ENCODE data around the gene TEDC1.

DNA sequence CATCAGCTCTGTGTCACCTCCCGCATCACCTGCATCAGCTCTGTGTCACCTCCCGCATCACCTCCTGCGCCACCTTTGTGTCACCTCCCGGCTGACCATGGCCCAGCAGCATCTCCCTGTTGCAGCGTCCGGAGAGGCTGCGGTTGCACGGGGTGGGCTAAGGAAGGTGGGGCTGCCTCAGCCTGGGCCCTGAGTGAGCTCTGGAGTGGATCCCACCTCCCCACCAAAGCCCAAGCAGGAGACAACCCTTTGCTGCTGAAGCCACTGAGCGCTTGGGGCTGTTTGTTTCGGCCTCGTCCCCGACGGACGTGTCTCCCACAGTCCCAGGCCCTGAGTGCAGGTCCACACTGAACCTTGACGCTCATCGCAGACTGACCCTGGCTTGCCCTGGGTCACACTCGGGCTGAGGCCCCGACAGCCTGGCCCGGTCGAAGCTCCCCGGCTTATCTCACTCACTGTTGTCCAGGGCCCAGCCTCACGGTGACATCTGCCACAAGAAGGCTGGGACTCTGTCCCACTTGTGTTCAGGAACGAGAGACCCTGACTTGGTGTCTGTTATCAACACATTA lies 47.5 kb downstream of the TEDC1 start:
- TF ChIP-seq, protein P1, sequence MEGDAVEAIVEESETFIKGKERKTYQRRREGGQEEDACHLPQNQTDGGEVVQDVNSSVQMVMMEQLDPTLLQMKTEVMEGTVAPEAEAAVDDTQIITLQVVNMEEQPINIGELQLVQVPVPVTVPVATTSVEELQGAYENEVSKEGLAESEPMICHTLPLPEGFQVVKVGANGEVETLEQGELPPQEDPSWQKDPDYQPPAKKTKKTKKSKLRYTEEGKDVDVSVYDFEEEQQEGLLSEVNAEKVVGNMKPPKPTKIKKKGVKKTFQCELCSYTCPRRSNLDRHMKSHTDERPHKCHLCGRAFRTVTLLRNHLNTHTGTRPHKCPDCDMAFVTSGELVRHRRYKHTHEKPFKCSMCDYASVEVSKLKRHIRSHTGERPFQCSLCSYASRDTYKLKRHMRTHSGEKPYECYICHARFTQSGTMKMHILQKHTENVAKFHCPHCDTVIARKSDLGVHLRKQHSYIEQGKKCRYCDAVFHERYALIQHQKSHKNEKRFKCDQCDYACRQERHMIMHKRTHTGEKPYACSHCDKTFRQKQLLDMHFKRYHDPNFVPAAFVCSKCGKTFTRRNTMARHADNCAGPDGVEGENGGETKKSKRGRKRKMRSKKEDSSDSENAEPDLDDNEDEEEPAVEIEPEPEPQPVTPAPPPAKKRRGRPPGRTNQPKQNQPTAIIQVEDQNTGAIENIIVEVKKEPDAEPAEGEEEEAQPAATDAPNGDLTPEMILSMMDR (IDR thresholded peaks at IDR 0.05): no peak
- TF ChIP-seq POLR2A (IDR thresholded peaks at IDR 0.05): no peak

All from lower leg skin (tissue), 3 donors.